OCI-LY1 (cell line): ENCODE data around the gene FEV.

Experiments
- EZH2 ChIP-seq: fragments of 200-600 bp; sonication (generic), shearing (Covaris generic); IDR thresholded peaks from 2 replicates; pipeline ENCODE4 v1.8.0; 2017; ENCODE audit warnings: borderline replicate concordance, mixed run types, mild to moderate bottlenecking, antibody characterized with exemption, low read length, moderate library complexity, mixed read lengths
- TF ChIP-seq, protein P1 (sequence below): fragments of 200-600 bp; sonication (generic), shearing (Covaris generic); IDR thresholded peaks from 2 replicates; pipeline ENCODE4 v1.5.1; 2017; ENCODE audit warnings: mild to moderate bottlenecking, antibody characterized with exemption, low read length, moderate library complexity, mixed read lengths

DNA sequence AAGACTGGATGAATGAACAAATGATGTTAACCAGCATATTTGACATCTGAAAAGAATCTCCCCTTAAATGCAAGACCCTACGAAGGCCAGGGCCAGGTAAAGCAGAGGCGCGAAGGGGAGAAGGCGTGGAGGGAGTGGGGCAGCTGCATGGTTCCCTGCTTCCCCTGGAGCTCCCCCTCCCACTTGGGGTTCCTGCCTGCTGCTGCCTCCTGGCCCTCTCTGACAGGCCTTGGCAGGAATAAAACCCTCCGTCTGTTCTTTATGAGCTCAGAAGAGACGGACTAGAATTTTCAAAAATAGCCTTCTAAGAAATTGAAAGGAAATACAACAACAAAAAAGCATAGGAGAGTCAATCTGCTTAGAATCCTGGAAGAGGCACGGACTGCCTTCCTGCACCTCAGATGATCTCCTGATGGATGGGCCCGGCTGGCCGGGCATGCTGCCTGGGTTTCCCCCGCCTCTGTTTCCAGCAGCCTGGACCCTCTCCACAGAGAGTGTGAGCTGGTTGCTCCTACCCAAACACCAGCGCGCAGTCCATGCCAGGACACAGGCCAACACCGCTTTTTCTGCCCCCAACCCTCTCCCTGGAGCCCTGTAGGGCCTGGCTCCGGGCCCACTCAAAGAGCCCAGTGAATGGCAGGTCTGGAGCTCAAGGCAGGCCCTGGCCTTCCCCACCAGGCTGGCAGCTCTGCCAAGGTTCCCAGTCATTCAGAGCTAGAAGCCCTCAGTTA lies 32.4 kb upstream of the FEV start:
- TF ChIP-seq, protein P1, sequence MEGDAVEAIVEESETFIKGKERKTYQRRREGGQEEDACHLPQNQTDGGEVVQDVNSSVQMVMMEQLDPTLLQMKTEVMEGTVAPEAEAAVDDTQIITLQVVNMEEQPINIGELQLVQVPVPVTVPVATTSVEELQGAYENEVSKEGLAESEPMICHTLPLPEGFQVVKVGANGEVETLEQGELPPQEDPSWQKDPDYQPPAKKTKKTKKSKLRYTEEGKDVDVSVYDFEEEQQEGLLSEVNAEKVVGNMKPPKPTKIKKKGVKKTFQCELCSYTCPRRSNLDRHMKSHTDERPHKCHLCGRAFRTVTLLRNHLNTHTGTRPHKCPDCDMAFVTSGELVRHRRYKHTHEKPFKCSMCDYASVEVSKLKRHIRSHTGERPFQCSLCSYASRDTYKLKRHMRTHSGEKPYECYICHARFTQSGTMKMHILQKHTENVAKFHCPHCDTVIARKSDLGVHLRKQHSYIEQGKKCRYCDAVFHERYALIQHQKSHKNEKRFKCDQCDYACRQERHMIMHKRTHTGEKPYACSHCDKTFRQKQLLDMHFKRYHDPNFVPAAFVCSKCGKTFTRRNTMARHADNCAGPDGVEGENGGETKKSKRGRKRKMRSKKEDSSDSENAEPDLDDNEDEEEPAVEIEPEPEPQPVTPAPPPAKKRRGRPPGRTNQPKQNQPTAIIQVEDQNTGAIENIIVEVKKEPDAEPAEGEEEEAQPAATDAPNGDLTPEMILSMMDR, result no peak
- no peak for TF ChIP-seq EZH2
